Naive thymus-derived CD8-positive, alpha-beta T cell (primary cell): ENCODE measurements around the gene NUBP1. TPM values are rescaled to one million over a fixed set of nuclear protein-coding genes. Genes with fewer than 3 reads are reported as not detected.

Source experiments
- ATAC-seq, 2 donors: fragments of 150-1000 bp; cut with Tn5 transposase in 1 of 2; sonication (Bioruptor Pico), chemical (Tn5 transposase) in 1 of 2; 1 replicate in 1 of 2; 2 replicates in 1 of 2; pipeline ENCODE4 v1.10.0; 2021; ENCODE audit warnings: mild to moderate bottlenecking in 2 of 2, moderate library complexity in 2 of 2
- POLR2A ChIA-PET: fragments of 350-600 bp; sonication (Branson Sonifier 250); formaldehyde crosslinking; loops from one replicate; lab custom pipeline; 2021; ENCODE audit warnings: antibody characterized with exemption; lab: Charles Lee
- DNase-seq, 10 donors: peaks; one replicate each; pipeline versions ENCODE4 v3.0.0 to v3.0.0-alpha.2; 2020 to 2022
- H3K27ac Mint-ChIP-seq, 10 donors: one replicate each; pipeline ENCODE4 v1.8.0; 2020 to 2022; ENCODE audit warnings: mild to moderate bottlenecking in 10 of 10, mixed read lengths in 10 of 10, moderate library complexity in 4 of 10, inconsistent platforms in 1 of 10
- H3K27me3 Mint-ChIP-seq, 5 donors: one replicate each; pipeline ENCODE4 v1.8.0; 2021 to 2022; ENCODE audit warnings: mixed read lengths in 5 of 5
- H3K36me3 Mint-ChIP-seq, 3 donors: one replicate each; pipeline ENCODE4 v1.8.0; 2020 to 2022; ENCODE audit warnings: mixed read lengths in 3 of 3, mild to moderate bottlenecking in 2 of 3, inconsistent platforms in 1 of 3
- H3K4me1 Mint-ChIP-seq, 4 donors: one replicate each; pipeline ENCODE4 v1.8.0; 2021 to 2022; ENCODE audit warnings: mixed read lengths in 4 of 4
- H3K4me3 Mint-ChIP-seq, 10 donors: one replicate each; pipeline ENCODE4 v1.8.0; 2020 to 2022; ENCODE audit warnings: mild to moderate bottlenecking in 10 of 10, mixed read lengths in 10 of 10, moderate library complexity in 6 of 10, inconsistent platforms in 1 of 10
- H3K9me3 Mint-ChIP-seq, 9 donors: one replicate each; pipeline ENCODE4 v1.8.0; 2020 to 2022; ENCODE audit warnings: mixed read lengths in 9 of 9, mild to moderate bottlenecking in 3 of 9, inconsistent platforms in 1 of 9, moderate library complexity in 1 of 9
- polyA plus RNA-seq, 3 donors: library from polyadenylated mRNA; unstranded; fragments of 300-500 nt; fragmentation: Illumina TruSeq; gene quantifications; one replicate each; pipeline ENCODE4 v1.2.3, GENCODE V29; 2021
- total RNA-seq, 8 experiments: library from RNA in 2 of 8; stranded (reverse) in 2 of 8; gene quantifications; one replicate each; pipeline ENCODE4 v1.2.3 and lab custom pipeline; 2021 to 2026

Gene NUBP1
- total RNA-seq (10 to 100 TPM; 27.3 to 29.7 TPM), polyA plus RNA-seq (10 to 100 TPM; 22.7 to 34.5 (median 30.0) TPM), total RNA-seq (lab: John Stamatoyannopoulos, UW) (16.7 to 39.9 (median 26.5) reads per million in 6 experiments)

- Mint-ChIP-seq H3K36me3 (peaks cover 0 to 36% (median 6%) of the 10 kb centered on the region in 3 donors), H3K27ac (peak within 1 kb of the TSS; percentile 96 to 100 (median 99)), H3K4me1 (peaks cover 18 to 44% (median 42%) of the 10 kb centered on the region in 4 donors), H3K9me3 (no peaks in the 10 kb centered on the region), H3K4me3 (peak within 1 kb of the TSS; percentile 91 to 98 (median 95)), H3K27me3 (no peaks in the 10 kb centered on the region)
- DNase-seq (peak; percentile 93 to 100 (median 99)), ATAC-seq (peak; percentile 89 to 94)
- POLR2A ChIA-PET: interaction anchor here (0.5 to 2.1 kb wide), 8 partner anchors 10 to 1653 kb away, joined by 3 to 7 read pairs (median 4); partner anchors contain the start of genes ATF7IP2, DEXI and HAPSTR1
These were observed at the start of gene NUBP1 for GRCh38 chr16:10743610-10744369. Gene NUBP1 (plus strand): TSS chr16:10743842. CDS start chr16:10743864, 22 bp downstream.

DNA sequence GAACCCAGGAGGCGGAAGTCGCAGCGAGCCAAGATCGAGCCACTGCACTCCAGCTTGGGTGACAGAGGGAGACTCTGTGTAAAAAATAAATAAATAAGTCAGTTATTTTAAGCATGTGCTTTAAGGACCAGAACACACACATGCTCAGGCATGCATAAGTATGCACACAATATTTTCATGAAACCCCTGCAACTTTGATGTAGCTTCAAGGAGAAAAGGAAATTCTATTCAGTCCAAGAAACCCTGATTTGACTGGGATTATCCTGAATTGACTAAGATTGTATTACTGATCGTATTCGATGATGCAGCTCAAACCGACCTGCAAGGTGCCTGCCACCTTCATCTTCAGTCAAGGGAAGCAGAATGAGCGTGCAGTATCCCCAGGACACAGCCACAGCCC lies 49.8 kb upstream of the NUBP1 start:
- POLR2A ChIA-PET: no interaction called here
- peaks cover 0 to 2% (median 0%) of the 10 kb centered on the region in 9 donors for H3K9me3 Mint-ChIP-seq
- ATAC-seq: no peak
- no peak overlapping the region for H3K27ac Mint-ChIP-seq
- peaks cover 15 to 57% (median 28%) of the 10 kb centered on the region in 5 donors for H3K27me3 Mint-ChIP-seq
- H3K4me1 Mint-ChIP-seq: no peaks in the 10 kb centered on the region
- H3K4me3 Mint-ChIP-seq: no peak overlapping the region
- no peaks in the 10 kb centered on the region for H3K36me3 Mint-ChIP-seq
- DNase-seq: no peak

DNA sequence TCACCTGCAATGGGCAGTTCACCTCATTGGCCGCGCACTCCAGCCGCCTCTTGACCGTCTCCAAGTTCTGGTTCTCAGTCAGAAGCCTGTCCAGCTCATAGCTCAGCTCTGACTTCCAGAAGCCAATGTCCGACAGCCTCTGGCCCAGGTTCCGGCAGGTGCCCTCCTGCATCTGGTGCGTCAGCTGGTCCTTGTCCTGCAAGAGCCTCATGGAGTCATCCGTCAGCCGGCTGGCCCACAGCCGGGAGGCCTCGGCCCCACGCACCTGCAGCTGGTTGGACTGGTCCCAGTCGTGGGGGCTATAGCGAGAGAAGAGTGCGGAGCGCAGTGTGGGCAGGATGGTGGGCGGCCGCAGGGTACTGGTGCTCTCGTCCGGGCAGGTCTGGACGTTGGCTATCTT lies 49.3 kb upstream of the NUBP1 start:
- no peaks in the 10 kb centered on the region for H3K4me1 Mint-ChIP-seq
- peaks cover 15 to 57% (median 28%) of the 10 kb centered on the region in 5 donors for H3K27me3 Mint-ChIP-seq
- ATAC-seq: no peak
- H3K27ac Mint-ChIP-seq: no peak overlapping the region
- DNase-seq: no peak
- H3K36me3 Mint-ChIP-seq: no peaks in the 10 kb centered on the region
- H3K9me3 Mint-ChIP-seq: peaks cover 0 to 2% (median 0%) of the 10 kb centered on the region in 9 donors
- POLR2A ChIA-PET: no interaction called here
- no peak overlapping the region for H3K4me3 Mint-ChIP-seq

DNA sequence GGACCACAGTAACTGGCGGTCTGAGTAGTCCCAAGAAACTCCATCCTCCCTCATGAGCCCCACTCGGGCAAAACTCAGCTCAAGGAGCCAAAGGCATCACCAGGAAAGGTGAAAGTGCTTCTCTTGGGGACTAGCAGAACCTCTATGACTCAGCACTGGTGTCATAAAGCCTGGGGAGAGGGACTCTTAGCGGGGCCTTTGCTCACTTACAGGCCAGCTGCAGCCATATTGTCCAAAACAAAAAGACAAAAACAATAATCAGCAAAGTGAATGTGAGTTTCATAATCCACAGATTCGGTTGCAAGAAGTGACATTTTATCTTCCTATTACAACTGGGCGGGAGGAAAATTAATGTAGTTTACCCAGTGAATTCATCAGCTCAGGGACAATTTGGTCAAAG lies 48.8 kb upstream of the NUBP1 start, which contains the start of gene TEKT5:
Gene TEKT5 (minus strand): TSS at position 101 of the 400 bp plus-strand sequence. CDS start 57 bp downstream, at position 44.
- DNase-seq (no peak), ATAC-seq (no peak)
- POLR2A ChIA-PET: no interaction called here
- no peak within 1 kb of the TSS for H3K4me3 Mint-ChIP-seq
- H3K27me3 Mint-ChIP-seq: peaks cover 15 to 52% (median 25%) of the 10 kb centered on the region in 5 donors
- H3K9me3 Mint-ChIP-seq: peaks cover 0 to 2% (median 0%) of the 10 kb centered on the region in 9 donors
- no peaks in the 10 kb centered on the region for H3K4me1 Mint-ChIP-seq
- no peak within 1 kb of the TSS for H3K27ac Mint-ChIP-seq
- H3K36me3 Mint-ChIP-seq: no peaks in the 10 kb centered on the region

GRCh38 chr16:10699756-10700155 lies 43.9 kb upstream of the NUBP1 start:
- Mint-ChIP-seq H3K4me1 (no peaks in the 10 kb centered on the region), H3K4me3 (no peak overlapping the region), H3K9me3 (no peaks in the 10 kb centered on the region), H3K27me3 (peaks cover 3 to 16% (median 7%) of the 10 kb centered on the region in 5 donors), H3K36me3 (no peaks in the 10 kb centered on the region), H3K27ac (no peak overlapping the region)
- POLR2A ChIA-PET: no interaction called here
- no peak for DNase-seq
- no peak for ATAC-seq

DNA sequence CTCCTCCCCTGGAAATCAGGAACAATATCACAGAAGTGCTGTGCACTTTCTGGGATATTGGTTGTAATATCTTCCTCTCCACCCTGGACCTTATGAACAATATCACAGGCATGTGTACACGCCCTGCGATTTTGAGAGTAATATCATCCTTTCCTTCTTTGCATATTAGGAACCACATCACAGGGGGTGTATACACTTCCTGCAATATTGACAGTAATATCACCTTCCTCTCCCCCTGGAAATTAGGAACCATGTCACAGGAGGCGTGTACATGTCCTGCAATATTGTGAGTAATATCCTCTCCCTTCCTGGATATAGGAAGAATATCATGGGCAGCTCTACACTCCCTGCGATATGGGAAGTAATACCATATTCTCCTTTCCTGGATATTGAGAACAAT lies 34.7 kb upstream of the NUBP1 start:
- Mint-ChIP-seq H3K27me3 (peaks cover 15 to 37% (median 20%) of the 10 kb centered on the region in 5 donors), H3K9me3 (peaks cover 0 to 3% (median 0%) of the 10 kb centered on the region in 9 donors), H3K4me3 (no peak overlapping the region), H3K36me3 (no peaks in the 10 kb centered on the region), H3K27ac (no peak overlapping the region), H3K4me1 (no peaks in the 10 kb centered on the region)
- POLR2A ChIA-PET: no interaction called here
- no peak for DNase-seq
- no peak for ATAC-seq

DNA sequence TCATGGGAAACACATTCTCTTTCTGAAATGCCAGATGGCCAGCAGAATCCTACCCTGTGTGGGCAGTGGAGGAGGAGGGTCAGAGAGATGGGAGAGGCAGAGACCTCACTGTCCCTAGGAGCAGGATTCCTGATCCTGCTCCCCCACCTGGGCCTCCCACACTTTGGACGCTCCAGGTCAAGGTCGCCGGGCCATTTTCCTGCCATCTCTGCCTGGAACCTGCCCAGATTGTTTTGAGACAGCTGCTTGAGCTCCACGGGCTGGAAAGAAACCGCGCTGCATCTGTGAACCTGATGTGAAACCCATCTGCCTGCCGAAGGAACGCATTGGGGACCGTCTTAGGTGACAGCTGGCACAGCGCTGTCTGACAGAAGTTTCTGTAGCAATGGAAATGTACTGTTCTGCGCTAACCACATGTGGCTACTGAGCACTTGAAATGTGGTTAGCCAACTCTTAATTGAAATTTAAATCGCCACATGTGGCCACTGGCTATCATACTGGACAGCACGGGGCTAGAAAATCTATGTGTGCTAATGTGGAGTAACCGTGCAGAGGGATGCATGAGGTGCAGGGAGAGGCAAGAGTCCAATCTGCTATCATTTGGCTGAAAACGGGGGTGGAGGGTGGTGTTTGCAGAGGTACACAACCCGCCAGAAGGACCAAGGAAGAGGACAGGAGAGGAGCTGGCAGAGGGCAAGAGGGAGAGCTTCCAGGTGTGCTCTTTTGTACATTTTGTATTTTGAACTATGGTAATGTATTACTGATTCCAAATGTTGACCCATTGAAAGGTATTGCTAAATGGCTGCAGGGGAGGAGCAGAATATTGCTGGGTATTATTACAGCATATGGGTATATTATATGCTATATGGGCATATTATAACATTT lies 15.4 kb upstream of the NUBP1 start:
- ATAC-seq (no peak), DNase-seq (no peak)
- H3K27me3 Mint-ChIP-seq: peaks cover 0 to 3% (median 0%) of the 10 kb centered on the region in 5 donors
- H3K27ac Mint-ChIP-seq: no peak overlapping the region
- H3K4me1 Mint-ChIP-seq: no peaks in the 10 kb centered on the region
- H3K9me3 Mint-ChIP-seq: peaks cover 0 to 3% (median 0%) of the 10 kb centered on the region in 9 donors
- POLR2A ChIA-PET: no interaction called here
- H3K36me3 Mint-ChIP-seq: no peaks in the 10 kb centered on the region
- H3K4me3 Mint-ChIP-seq: no peak overlapping the region

GRCh38 chr16:10729104-10730048 lies 14.3 kb upstream of the NUBP1 start:
- Mint-ChIP-seq H3K36me3 (no peaks in the 10 kb centered on the region), H3K4me3 (no peak overlapping the region), H3K9me3 (peaks cover 0 to 5% (median 0%) of the 10 kb centered on the region in 9 donors), H3K27me3 (peaks cover 0 to 3% (median 0%) of the 10 kb centered on the region in 5 donors), H3K4me1 (no peaks in the 10 kb centered on the region), H3K27ac (no peak overlapping the region)
- ATAC-seq (no peak), DNase-seq (no peak)
- POLR2A ChIA-PET: no interaction called here

- Mint-ChIP-seq H3K4me1 (no peaks in the 10 kb centered on the region), H3K27ac (peak overlapping the region in 1 of 10 donors; percentile 78), H3K9me3 (peaks cover 0 to 5% (median 0%) of the 10 kb centered on the region in 9 donors), H3K4me3 (no peak overlapping the region), H3K27me3 (no peaks in the 10 kb centered on the region), H3K36me3 (no peaks in the 10 kb centered on the region)
- no peak for ATAC-seq
- DNase-seq: no peak
- POLR2A ChIA-PET: no interaction called here
These were observed 11.9 kb upstream of the NUBP1 start for GRCh38 chr16:10731790-10732189.

- Mint-ChIP-seq H3K4me3 (peak overlapping the region; percentile 48 to 76 (median 66)), H3K9me3 (peaks cover 0 to 5% (median 0%) of the 10 kb centered on the region in 9 donors), H3K4me1 (peaks cover 5 to 26% (median 15%) of the 10 kb centered on the region in 4 donors), H3K27ac (peak overlapping the region in 7 of 10 donors; percentile 40 to 87 (median 82)), H3K36me3 (no peaks in the 10 kb centered on the region), H3K27me3 (no peaks in the 10 kb centered on the region)
- POLR2A ChIA-PET: interaction anchor here (0.7 to 0.9 kb wide), 2 partner anchors 222 to 236 kb away, joined by 3 to 9 read pairs; no protein-coding TSS in a partner anchor
- ATAC-seq (peak; percentile 86 to 97), DNase-seq (peak; percentile 38 to 84 (median 72))
These were observed 6.5 kb upstream of the NUBP1 start for GRCh38 chr16:10737068-10737625.
